ENCODE measurements around the gene PLAAT1.

PLAAT1 gene

DNA sequence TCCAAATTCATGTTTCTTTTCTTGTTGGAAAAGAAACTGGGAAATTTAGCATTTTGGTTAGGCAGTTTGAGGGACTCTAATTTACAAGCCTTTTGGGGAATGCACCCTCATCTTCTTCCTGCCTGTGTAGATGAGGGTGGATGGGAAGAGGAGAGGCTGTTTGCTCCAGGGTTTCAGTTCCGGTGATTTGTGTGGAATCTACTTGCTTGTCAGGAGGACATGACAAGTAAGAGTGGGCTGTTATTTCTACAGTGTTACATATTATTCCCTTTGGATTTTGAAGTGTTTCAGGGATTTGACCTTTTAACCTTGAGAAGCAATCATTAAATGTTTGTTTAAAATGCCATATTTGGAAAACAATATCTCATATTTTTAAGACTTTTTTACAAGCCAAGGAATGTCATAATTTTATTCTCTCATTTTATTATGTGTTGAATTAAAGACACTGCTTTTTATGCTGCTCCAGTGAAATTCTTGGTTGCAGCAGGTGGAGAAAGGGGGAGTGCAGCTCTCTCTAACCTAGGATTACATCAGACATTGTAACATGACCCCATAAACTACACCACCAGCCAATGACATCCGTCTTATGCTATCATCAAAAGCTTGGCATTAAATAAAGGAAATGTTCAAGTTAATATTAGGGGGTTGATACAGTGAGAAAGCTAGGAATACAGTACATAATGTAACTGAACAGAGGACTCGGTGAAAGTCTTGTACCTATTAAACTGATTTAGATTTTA lies 30.2 kb downstream of the PLAAT1 start:
- TF ChIP-seq, protein P1, sequence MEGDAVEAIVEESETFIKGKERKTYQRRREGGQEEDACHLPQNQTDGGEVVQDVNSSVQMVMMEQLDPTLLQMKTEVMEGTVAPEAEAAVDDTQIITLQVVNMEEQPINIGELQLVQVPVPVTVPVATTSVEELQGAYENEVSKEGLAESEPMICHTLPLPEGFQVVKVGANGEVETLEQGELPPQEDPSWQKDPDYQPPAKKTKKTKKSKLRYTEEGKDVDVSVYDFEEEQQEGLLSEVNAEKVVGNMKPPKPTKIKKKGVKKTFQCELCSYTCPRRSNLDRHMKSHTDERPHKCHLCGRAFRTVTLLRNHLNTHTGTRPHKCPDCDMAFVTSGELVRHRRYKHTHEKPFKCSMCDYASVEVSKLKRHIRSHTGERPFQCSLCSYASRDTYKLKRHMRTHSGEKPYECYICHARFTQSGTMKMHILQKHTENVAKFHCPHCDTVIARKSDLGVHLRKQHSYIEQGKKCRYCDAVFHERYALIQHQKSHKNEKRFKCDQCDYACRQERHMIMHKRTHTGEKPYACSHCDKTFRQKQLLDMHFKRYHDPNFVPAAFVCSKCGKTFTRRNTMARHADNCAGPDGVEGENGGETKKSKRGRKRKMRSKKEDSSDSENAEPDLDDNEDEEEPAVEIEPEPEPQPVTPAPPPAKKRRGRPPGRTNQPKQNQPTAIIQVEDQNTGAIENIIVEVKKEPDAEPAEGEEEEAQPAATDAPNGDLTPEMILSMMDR (conservative IDR thresholded peaks at IDR 0.05; ENCODE audit: low read length): no peak
- H3K4me3 ChIP-seq (ENCODE audit: low read length): no peak overlapping the region
- no peak for DNase-seq (ENCODE audit: low read depth)

DNA sequence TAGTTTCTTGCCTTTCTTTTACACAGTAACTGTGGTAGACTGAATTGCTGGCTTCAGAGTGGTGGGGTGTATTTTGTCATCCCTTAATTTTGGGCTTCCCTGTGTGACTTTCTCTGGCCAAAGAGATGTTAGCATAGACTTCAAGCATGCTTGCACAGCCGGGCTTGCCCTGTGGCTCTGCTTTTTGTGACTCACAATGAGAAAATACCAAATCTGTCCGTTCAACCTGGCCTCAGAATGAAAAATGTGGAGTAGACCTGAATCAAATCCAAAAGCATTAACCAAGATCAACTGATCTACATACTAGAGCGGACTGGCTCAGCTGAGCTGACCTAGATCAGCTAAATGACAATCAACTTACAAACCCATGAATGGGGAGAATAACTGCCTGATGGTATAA lies 51.4 kb downstream of the PLAAT1 start:
- no peak overlapping the region for H3K4me3 ChIP-seq (ENCODE audit: low read length)
- TF ChIP-seq, protein P1 (conservative IDR thresholded peaks at IDR 0.05; ENCODE audit: low read length): no peak
- no peak for DNase-seq (ENCODE audit: low read depth)

DNA sequence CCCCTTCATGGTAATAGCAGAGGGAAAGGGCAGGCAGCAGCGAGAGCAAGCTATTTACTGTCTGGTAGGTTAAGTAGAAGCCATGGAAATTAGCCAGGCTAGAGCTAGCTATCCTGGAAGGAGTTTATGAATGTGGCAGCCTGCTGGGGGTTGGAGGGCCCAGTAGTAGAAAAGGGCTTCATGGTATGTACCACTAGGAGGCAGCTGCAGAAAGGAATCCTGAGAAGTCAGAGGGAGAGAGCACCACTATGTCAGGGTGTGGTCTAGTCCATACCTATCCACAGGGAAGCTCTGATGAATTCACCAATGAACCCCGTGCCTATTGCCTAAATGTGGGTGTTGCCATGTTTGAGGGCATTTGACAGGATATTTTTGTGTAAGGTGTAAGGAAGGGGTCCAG lies 55.0 kb downstream of the PLAAT1 start:
- TF ChIP-seq, protein P1 (conservative IDR thresholded peaks at IDR 0.05; ENCODE audit: low read length): no peak
- DNase-seq (ENCODE audit: low read depth): no peak

DNA sequence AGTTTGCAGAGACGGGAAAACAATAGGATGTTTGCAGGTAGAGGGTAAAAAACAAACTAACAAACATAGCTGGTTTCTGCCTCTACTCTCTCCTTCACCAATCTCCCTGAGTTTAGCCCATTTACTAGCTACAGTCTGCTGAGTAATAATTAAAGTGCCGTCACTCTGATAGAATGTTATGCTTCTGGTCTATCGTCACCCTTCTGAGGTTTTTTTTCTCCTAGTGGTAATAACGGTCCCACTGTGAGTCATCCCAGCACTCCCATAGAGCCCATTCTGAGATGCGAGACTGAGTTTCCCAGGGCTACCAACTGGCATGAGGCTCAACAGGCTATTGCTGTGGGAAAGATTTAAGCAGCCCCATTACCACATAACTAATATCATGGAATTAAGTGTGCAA lies 56.4 kb downstream of the PLAAT1 start:
- H3K4me3 ChIP-seq (ENCODE audit: low read length): no peak overlapping the region
- no peak for DNase-seq (ENCODE audit: low read depth)
- TF ChIP-seq, protein P1 (conservative IDR thresholded peaks at IDR 0.05; ENCODE audit: low read length): no peak

More for the DNA sequence above, 55.0 kb downstream of the PLAAT1 start:
- no peak overlapping the region for H3K4me3 ChIP-seq (ENCODE audit: low read length)

DNA sequence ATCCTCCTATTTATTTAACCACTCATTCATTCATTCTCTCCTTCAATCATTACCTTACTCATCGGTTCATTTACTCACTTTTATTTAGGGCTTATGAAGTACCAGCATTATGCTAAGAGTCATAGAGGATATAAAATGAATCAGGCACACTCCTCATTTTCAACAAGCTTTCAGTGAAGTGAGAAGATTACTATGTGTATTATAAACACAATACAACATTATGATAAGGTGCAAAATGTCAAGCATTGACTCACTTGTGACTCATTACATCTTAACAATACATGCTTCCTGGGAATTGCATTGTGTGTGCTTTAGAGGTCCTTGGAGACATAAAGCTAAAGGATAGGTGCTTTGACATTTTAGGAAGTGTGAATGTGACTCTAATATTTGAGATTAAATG lies 60.4 kb downstream of the PLAAT1 start:
- TF ChIP-seq, protein P1 (conservative IDR thresholded peaks at IDR 0.05; ENCODE audit: low read length): no peak
- no peak overlapping the region for H3K4me3 ChIP-seq (ENCODE audit: low read length)
- DNase-seq (ENCODE audit: low read depth): no peak

DNA sequence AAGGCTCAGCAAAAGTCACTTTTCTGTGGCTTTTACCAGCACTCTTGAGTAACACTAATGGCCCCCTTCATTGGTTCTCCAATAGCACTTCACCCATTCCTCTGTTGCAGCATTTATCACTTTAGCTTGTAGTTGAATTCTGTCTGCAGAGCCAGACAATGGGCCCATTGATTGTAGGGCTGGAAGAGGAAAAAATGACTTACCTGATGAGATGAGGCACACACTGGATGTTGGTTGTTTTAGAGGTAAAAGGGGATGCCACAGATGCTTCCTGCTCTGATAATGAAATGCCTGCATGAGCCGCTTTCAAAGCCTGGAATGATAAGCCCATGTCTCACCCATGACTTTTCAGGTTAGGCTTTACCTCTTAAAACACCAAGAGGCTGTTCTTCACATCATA lies 64.3 kb downstream of the PLAAT1 start:
- TF ChIP-seq, protein P1 (conservative IDR thresholded peaks at IDR 0.05; ENCODE audit: low read length): no peak
- no peak overlapping the region for H3K4me3 ChIP-seq (ENCODE audit: low read length)
- no peak for DNase-seq (ENCODE audit: low read depth)
